ENCODE data around the gene PI4KB. TPM values are rescaled to one million over a fixed set of nuclear protein-coding genes. Genes with fewer than 3 reads are reported as not detected.

PI4KB gene
- total RNA-seq, result 57.1 and 59.2 TPM in 2 replicates

DNA sequence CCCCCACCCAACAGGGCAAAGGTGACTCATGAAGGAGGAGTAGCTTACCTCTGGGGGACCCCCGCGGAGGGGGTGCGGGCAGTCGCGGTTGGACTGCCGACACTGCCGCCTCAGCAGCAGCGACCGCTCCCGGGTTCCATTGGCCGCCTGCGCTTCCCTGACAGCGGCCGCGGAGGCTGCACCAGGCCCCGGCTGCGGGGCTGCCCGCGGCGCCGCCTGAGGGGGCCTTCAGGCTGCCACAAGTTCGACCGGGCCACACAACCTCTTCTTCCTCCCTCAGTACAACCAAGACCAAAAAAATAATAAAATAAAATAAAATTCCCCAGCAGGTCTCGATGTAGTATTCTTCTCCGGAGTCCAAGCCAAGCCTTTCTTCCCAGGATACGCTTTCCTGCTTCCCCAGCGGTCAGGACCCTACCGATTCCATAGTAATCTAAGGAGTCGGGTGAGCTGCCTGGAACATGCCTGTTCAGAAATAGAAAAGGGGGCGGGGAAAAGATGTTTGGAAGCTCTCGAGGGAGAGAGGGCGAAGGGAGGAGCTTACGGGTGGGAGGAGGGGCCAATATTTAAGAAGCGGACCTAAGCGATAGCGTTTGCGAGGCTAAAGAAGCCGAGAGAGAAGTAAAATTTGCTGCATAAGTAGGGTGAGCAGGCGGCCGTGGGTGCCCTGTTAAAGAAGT is at the start of gene PI4KB:
Gene PI4KB (minus strand): TSS at position 194 of the 680 bp plus-strand sequence. CDS start 10,935 bp downstream, outside the sequence.
- no peaks in the 10 kb centered on the region for H3K27me3 Mint-ChIP-seq
- intact Hi-C loops (cut with micrococcal nuclease), result loop anchor here (2.0 to 5.0 kb wide), 4 partner anchors 17 to 130 kb away; partner anchors contain the start of genes PIP5K1A and RFX5
- peaks cover 28% of the 10 kb centered on the region for H3K4me1 Mint-ChIP-seq
- H3K9me3 Mint-ChIP-seq, result no peaks in the 10 kb centered on the region
- DNase-seq, result peak; percentile 97
- peak within 1 kb of the TSS; percentile 97 for H3K27ac Mint-ChIP-seq
- H3K36me3 Mint-ChIP-seq (ENCODE audit: low read depth), result peaks cover 26% of the 10 kb centered on the region
- H3K4me3 Mint-ChIP-seq, result peak within 1 kb of the TSS; percentile 95

DNA sequence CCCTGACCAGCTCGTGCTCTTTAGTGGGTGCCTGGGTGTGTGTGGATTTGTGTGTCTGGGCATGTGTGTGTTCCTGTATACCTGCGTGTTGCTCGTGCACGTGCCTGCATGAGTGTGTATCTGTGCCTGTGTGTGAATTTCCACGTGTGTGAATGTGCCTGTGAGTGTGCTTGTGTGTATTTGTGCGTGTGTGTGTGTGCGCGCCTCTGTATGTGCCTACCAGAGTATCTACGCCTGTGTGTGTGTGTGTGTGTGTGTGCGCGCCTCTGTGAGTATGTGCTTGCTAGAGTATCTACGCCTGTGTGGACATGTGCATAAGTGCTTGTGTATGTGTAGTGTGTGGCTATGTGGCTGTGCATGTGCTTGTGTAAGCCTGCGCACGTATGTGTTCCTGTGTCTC is 46.0 kb upstream of the PI4KB start:
- no peak for DNase-seq
- intact Hi-C loops (cut with micrococcal nuclease), result no loop called here
- no peak overlapping the region for H3K4me3 Mint-ChIP-seq
- H3K36me3 Mint-ChIP-seq (ENCODE audit: low read depth), result no peaks in the 10 kb centered on the region
- H3K9me3 Mint-ChIP-seq, result no peaks in the 10 kb centered on the region
- H3K27ac Mint-ChIP-seq, result no peak overlapping the region
- H3K27me3 Mint-ChIP-seq, result peaks cover 5% of the 10 kb centered on the region
- H3K4me1 Mint-ChIP-seq, result peaks cover 3% of the 10 kb centered on the region

DNA sequence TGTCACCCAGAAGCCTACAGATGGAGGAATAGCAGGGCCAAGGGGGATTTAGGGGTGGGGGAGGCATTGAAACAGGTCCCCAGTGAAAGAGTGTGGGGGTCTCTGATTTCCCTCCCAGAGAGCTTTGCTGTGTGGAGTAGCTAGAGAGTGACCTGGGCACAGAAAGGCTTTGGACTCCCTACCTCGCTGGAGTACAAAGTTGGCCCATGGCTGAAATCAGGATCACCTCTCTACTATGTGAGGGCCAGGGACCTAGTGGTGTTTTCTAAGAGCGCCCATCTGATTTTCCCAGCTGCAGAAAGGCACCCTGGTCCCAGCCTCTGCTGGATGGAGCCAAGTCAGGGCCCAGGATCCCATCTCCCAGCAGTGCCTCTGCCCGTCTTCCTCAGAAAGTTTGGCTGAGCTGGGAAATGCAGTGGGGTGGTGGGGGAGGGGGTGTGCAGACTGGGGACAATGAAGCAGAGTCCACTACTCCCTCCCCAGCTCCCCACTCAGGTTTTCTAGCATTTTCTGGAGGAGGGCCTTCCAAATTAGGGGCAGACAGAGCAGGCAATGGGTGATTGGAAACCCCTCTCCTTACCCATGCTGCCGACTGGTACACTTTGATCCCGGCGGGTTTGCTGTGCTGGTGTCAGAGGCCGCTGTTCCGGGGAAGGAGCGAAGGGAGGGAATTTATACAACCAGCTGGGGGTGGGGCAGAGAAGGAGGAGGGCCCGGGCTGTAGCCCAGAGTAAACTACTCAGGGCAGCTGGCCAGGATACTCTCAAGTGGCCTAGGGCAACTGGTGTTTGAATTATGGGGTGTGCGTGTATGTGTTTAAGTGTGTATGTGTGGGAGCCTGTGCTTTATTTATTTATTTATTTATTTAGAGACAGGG is 45.1 kb upstream of the PI4KB start, which contains the start of gene SELENBP1:
Gene SELENBP1 (minus strand): TSS at position 648 of the 877 bp plus-strand sequence. CDS start 64 bp downstream, at position 584.
- H3K4me3 Mint-ChIP-seq, result no peak within 1 kb of the TSS
- DNase-seq, result no peak
- peaks cover 1% of the 10 kb centered on the region for H3K27me3 Mint-ChIP-seq
- no peak within 1 kb of the TSS for H3K27ac Mint-ChIP-seq
- H3K9me3 Mint-ChIP-seq, result no peaks in the 10 kb centered on the region
- peaks cover 3% of the 10 kb centered on the region for H3K4me1 Mint-ChIP-seq
- intact Hi-C loops (cut with micrococcal nuclease), result no loop called here
- no peaks in the 10 kb centered on the region for H3K36me3 Mint-ChIP-seq (ENCODE audit: low read depth)

DNA sequence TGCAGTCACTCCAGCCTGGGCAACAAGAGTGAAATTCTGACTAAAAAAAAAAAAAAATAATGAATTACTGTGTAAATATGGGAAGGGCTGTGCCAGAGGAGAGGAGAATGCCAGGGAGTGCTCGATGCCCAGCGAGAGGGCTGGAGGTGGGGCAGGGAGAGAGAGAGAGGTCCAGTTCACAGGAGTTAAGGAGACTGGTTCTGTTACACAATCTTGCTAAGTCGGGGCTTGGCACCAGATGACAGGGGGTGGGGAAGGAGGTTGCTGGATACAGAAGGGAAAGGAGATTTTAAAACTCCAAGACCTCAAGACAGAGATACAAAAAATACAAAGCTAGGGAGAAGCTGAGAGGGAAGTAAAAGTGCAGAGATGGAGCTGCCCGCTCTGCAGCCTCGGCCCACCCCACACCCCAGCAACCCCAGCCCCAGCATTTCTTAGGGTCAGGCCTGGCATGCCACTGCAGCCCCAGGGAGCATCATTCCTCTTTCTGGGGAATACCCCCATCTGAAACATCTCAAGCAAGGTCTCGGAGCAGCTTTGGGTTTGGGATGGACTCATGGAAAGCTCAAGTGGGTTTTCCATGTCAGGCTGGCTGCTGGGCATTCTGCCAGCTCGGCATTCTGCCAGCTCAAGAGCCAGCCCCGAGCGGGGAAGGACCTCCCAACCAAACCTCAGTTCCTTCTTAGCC is 44.3 kb upstream of the PI4KB start:
- Mint-ChIP-seq H3K9me3 (no peaks in the 10 kb centered on the region), H3K36me3 (ENCODE audit: low read depth) (no peaks in the 10 kb centered on the region), H3K27ac (no peak overlapping the region), H3K4me1 (peaks cover 3% of the 10 kb centered on the region), H3K27me3 (peaks cover 1% of the 10 kb centered on the region), H3K4me3 (no peak overlapping the region)
- DNase-seq, result no peak
- intact Hi-C loops (cut with micrococcal nuclease), result no loop called here

DNA sequence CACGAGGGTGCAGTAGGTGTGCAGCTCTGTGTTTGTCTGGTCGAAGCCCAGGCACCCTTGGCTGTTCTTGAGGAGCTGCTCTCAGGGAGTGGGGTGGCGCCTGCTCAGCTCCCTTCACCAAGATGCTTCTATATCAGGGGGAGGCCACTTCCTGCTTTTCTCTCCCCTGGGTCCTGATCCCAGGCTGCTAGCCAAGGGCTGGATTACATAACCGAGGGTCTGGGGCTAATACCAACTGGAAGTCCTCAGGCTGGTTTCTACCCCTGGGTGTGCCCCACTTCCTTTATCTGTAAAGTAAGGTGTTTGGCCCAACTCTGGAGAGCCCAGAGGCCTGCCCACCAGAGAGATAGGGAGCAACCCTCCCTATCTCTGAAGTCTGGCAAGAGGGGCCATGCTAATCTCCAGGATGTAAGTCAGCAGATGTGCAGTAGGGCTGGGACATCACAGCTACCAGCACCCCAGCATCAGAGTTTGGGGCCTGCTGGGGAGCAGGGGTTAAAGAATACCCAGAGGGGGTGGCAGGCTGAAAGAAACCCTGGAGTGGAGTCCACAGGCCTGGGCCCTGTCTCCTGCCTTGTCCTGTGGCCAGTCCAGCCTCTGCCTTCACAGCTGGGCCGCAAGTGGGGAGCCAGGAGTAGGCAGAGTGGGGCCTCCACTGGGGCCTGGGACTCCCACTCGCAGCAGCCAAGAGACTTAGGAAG is 43.1 kb upstream of the PI4KB start:
- Mint-ChIP-seq H3K4me1 (peaks cover 3% of the 10 kb centered on the region), H3K27ac (no peak overlapping the region), H3K4me3 (no peak overlapping the region), H3K9me3 (no peaks in the 10 kb centered on the region), H3K27me3 (no peaks in the 10 kb centered on the region), H3K36me3 (ENCODE audit: low read depth) (no peaks in the 10 kb centered on the region)
- intact Hi-C loops (cut with micrococcal nuclease), result no loop called here
- no peak for DNase-seq

DNA sequence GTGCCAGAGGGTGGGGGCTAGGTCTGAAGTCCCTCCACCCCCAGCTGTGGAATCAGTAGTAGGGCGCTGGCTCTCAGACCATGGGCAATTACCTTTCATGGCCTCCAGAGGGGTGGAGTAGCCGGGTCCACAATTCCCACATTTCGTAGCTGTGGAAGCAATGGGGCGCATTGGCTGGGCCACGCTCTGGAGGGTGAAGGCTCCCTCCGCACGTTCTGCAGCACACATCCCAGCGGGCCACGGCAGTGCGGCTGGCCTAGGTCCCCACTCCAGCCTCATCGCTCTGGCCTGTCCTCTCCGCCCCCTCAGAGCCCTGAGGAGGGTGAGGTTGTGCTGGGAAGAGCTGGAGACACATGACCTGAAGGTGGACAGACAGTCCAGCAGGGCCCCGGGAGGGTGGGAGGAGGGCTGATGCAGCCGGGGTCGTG is 42.4 kb upstream of the PI4KB start:
- H3K27me3 Mint-ChIP-seq, result no peaks in the 10 kb centered on the region
- H3K36me3 Mint-ChIP-seq (ENCODE audit: low read depth), result no peaks in the 10 kb centered on the region
- no peak for DNase-seq
- no peak overlapping the region for H3K27ac Mint-ChIP-seq
- no peaks in the 10 kb centered on the region for H3K9me3 Mint-ChIP-seq
- no peak overlapping the region for H3K4me3 Mint-ChIP-seq
- H3K4me1 Mint-ChIP-seq, result peaks cover 3% of the 10 kb centered on the region
- intact Hi-C loops (cut with micrococcal nuclease), result no loop called here

DNA sequence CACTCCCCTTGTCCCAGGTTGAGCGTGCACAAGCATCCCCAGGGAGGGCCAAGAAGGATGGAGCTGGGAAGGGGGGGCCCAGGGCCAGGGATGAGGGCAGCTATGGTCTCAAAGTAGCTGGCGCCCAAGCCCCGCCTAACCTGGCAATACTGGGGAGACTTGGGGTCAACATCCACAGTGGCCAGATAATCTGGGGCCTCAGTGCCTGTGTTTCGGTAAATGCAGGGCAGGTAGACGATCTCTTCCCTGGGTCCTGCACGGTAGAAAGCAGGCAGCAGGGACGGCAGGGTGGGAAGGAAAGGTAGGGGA is 42.0 kb upstream of the PI4KB start:
- no peak overlapping the region for H3K27ac Mint-ChIP-seq
- H3K36me3 Mint-ChIP-seq (ENCODE audit: low read depth), result no peaks in the 10 kb centered on the region
- H3K27me3 Mint-ChIP-seq, result no peaks in the 10 kb centered on the region
- peaks cover 3% of the 10 kb centered on the region for H3K4me1 Mint-ChIP-seq
- no peak for DNase-seq
- no peaks in the 10 kb centered on the region for H3K9me3 Mint-ChIP-seq
- no peak overlapping the region for H3K4me3 Mint-ChIP-seq
- intact Hi-C loops (cut with micrococcal nuclease), result no loop called here

DNA sequence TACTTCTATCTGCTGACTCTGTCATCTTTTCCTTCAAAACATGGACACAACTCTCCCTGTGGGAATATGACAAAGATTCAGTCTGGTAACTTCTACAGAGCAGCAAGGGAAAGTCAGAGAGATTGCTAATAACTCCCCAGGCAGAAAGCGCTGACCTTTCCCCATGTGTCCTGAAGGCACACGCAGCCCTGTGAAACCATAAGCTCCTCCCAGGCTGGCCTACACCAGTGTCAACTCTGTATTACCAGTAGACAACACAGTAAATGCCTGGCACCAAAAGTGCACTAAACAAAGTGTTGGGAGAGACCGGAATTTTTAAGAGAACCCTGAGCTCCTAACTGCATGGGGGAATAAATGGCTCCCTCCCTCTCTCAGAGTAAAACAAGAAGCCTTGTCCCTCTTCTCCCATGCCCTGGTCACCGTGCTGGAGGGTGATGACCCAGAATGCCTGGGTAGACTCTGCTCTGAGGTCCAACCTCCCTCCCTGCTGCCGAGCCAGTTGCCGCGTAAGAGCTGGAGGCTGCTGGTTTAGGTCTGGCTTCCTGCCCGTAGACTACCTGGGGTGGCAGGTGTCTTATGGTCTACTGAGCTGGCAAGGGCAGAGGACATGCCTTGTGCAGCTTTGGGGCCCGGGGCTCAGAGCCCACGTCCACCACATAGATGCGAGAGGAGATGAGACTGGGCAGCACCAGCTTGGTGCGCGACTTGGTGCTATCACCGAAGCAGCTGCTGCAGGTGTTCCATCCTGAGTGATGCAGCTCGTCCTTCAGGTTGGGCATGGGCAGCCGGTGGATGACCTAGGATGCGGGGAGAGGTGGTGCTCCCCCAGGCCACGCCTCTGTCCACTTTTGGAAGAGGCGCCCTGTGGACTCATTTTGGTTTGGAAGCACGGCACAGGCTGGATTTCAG is 41.4 kb upstream of the PI4KB start:
- Mint-ChIP-seq H3K36me3 (ENCODE audit: low read depth) (no peaks in the 10 kb centered on the region), H3K4me3 (no peak overlapping the region), H3K27ac (no peak overlapping the region), H3K27me3 (no peaks in the 10 kb centered on the region), H3K4me1 (no peaks in the 10 kb centered on the region), H3K9me3 (peaks cover 5% of the 10 kb centered on the region)
- intact Hi-C loops (cut with micrococcal nuclease), result no loop called here
- DNase-seq, result no peak

DNA sequence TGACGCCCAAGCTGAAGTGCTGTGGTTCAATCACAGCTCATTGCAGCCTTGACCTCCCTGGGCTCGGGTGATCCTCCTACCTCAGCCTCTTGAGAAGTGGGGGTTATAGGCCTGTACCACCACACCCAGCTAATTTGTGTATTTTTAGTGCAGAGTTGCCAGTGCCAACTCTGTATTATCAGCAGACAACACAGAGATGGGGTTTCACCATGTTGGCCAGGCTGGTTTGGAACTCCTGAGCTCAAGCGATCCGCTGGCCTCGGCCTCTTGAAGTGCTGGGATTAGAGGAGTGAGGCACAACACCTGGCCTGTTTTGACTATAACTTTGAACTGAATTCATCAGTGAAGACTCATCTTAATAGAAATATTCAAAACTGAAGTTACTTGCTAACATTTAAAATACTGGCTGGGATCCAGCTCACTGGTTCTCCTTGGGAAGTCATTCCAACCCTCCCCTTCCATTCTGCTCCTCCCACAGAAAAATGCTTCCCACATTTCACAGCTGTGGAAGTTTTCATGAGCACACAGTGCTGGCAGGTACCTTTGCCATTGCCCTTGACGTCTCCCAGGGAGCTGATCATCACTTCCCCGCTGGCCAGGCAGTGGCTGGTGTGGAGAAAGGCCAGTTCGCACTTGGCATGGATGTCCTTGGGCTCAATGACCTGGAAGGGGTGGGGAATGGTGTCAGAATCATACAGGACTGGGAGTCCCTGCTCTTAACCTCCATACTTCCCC is 40.6 kb upstream of the PI4KB start:
- no peaks in the 10 kb centered on the region for H3K4me1 Mint-ChIP-seq
- H3K27me3 Mint-ChIP-seq, result no peaks in the 10 kb centered on the region
- peaks cover 11% of the 10 kb centered on the region for H3K9me3 Mint-ChIP-seq
- no peaks in the 10 kb centered on the region for H3K36me3 Mint-ChIP-seq (ENCODE audit: low read depth)
- intact Hi-C loops (cut with micrococcal nuclease), result no loop called here
- DNase-seq, result no peak
- no peak overlapping the region for H3K4me3 Mint-ChIP-seq
- H3K27ac Mint-ChIP-seq, result no peak overlapping the region

DNA sequence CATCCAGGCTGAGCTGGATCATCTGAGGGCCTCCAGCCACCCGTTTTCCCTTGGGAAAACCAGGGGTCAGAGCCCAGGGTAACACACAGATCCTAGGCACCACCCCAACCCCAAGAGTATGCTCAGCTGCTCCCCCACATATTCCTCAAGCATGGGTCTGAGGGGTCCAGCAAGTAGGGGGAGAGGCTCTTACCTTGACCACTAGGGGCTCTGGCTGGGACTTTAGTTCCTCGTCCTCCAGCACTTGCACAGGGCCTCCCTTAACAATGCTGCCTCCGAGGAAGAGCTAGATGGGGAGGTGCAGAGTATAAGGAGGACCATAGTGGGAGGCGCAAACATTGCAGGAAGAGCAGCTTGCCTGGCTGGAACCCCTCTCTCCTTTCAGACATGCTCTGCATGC is 37.8 kb upstream of the PI4KB start:
- Mint-ChIP-seq H3K4me3 (no peak overlapping the region), H3K4me1 (no peaks in the 10 kb centered on the region), H3K27ac (no peak overlapping the region)

DNA sequence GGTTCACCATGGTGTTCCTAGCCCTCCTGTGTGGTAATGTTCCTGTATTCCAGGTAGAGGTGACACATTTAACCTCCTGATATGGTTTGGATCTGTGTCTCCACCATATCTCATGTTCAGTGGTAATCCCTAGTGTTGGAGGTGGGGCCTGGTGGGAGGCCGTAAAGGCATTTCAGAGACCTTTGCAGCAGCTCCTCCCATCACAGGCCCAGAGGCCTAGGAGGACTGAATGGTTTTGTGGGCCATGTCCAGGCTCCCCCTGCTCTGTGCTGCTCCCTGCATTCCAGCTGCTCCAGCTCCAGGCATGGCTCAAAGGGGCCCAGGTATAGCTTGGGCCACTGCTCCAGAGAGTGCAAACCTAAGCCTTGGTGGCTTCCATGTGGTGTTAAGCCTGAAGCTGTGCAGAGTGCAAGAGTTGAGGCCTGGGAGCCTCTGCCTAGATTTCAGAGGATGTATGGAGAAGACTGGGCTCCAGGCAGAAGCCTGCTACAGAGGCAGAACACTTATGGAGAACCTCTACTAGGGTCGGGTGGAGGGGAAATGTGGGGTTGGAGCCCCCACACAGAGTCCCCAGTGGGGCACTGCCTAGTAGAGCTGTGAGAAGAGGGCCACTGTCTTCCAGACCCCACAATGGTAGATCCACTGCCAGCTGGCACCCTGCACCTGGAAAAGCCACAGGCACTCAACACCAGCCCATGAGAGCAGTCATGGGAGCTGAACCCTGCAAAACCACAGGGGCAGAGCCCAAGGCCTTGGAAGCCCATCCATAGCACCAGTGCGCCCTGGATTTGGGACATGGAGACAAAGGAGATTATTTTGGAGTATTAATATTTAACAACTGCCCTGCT is 35.3 kb upstream of the PI4KB start:
- H3K4me1 Mint-ChIP-seq, result no peaks in the 10 kb centered on the region
- peaks cover 2% of the 10 kb centered on the region for H3K36me3 Mint-ChIP-seq (ENCODE audit: low read depth)
- H3K9me3 Mint-ChIP-seq, result peaks cover 17% of the 10 kb centered on the region
- DNase-seq, result no peak
- no peak overlapping the region for H3K27ac Mint-ChIP-seq
- no peak overlapping the region for H3K4me3 Mint-ChIP-seq
- intact Hi-C loops (cut with micrococcal nuclease), result no loop called here
- H3K27me3 Mint-ChIP-seq, result peaks cover 4% of the 10 kb centered on the region

More for the DNA sequence above, 37.8 kb upstream of the PI4KB start:
- Mint-ChIP-seq H3K36me3 (ENCODE audit: low read depth) (peaks cover 2% of the 10 kb centered on the region), H3K9me3 (peaks cover 17% of the 10 kb centered on the region), H3K27me3 (peaks cover under 1% of the 10 kb centered on the region)
- intact Hi-C loops (cut with micrococcal nuclease), result no loop called here
- DNase-seq, result no peak

DNA sequence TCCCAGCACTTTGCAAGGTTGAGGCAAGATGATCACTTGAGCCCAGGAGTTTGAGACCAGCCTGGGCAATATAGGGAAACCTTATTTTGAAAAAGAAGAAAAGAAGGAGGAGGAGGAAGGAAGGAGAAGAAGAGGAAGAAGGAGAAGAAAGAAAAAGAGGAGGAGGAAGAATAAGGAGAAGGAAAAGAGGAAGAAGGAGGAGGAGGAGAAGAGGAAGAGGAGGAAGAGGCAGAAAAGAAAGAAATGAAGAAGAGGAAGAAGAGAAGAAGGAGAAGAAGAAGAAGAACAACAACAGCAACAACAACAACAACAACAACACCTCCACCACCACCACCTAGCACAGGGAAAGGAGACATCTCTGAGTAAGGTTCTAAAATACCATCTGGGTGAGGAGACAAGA is 34.7 kb upstream of the PI4KB start:
- no peak overlapping the region for H3K27ac Mint-ChIP-seq
- no peak overlapping the region for H3K4me3 Mint-ChIP-seq
- peaks cover 2% of the 10 kb centered on the region for H3K36me3 Mint-ChIP-seq (ENCODE audit: low read depth)
- no peaks in the 10 kb centered on the region for H3K4me1 Mint-ChIP-seq
- peaks cover 4% of the 10 kb centered on the region for H3K27me3 Mint-ChIP-seq
- intact Hi-C loops (cut with micrococcal nuclease), result no loop called here
- DNase-seq, result no peak
- H3K9me3 Mint-ChIP-seq, result peaks cover 17% of the 10 kb centered on the region

Measured in activated CD4-positive, alpha-beta T cell treated with anti-CD3 and anti-CD28 coated beads, Interleukin-2, amount 10 ng/mL, durations not matched to agents 24 days and 14 days (primary cell).